ENCODE data around the gene GRM4. TPM values are rescaled to one million over a fixed set of nuclear protein-coding genes. Genes with fewer than 3 reads are reported as not detected.

The GRM4 gene
- total and polyA plus RNA-seq, 10 donors: 0.02 to 0.26 (median 0.09) TPM; not detected in 3

- H3K36me3 ChIP-seq: no peaks in the 10 kb centered on the region
- no peak for DNase-seq
- WGBS, 5 donors: 65 to 75% (median 65%) methylated on average over 6 of the region's 6 CpGs
- H3K27ac ChIP-seq: no peak overlapping the region
- H3K27me3 ChIP-seq (replicated peaks in 1 of 7): peaks cover 0 to 68% (median 19%) of the 10 kb centered on the region in 7 donors
- H3K4me3 ChIP-seq: no peak overlapping the region
- TF ChIP-seq CTCF (IDR thresholded peaks at IDR 0.05 in 8 of 11, conservative IDR thresholded peaks at IDR 0.05 in 3 of 11) (no peak), POLR2A (IDR thresholded peaks at IDR 0.05) (no peak), POLR2AphosphoS5 (IDR thresholded peaks at IDR 0.05) (no peak)
- no peaks in the 10 kb centered on the region for H3K4me1 ChIP-seq
- intact Hi-C loops (cut with DNase I; ENCODE audit: low total_unique reads): no loop called here
- H3K9me3 ChIP-seq: no peaks in the 10 kb centered on the region
Observed at GRCh38 chr6:34063651-34064050, 82.2 kb downstream of the GRM4 start.

DNA sequence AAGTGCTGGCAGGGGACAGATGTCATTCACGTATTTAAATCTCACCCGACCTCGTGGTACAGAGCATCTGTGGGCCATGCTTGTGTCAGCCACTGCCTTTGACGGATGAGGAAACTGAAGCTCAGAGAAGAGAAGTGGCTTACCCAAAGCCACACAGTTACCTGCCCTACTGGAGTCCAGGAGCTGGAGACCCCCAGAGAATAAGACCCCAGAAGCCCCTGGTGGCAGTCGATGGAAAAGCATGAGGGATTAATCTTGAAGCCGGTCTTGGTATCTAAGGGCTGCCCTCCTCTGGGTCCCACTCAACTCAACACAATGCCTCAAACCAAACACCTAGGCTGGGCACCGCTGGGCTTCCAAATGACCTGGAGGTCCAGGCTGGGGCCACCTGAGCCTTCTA is 83.1 kb downstream of the GRM4 start:
- no peak for DNase-seq
- TF ChIP-seq POLR2A (IDR thresholded peaks at IDR 0.05): no peak
- TF ChIP-seq CTCF (IDR thresholded peaks at IDR 0.05 in 8 of 11, conservative IDR thresholded peaks at IDR 0.05 in 3 of 11): no peak
- TF ChIP-seq POLR2AphosphoS5 (IDR thresholded peaks at IDR 0.05): no peak
- Histone ChIP-seq H3K4me3 (no peak overlapping the region), H3K27ac (no peak overlapping the region), H3K4me1 (no peaks in the 10 kb centered on the region), H3K9me3 (no peaks in the 10 kb centered on the region), H3K27me3 (replicated peaks in 1 of 7) (peaks cover 0 to 60% (median 19%) of the 10 kb centered on the region in 7 donors), H3K36me3 (no peaks in the 10 kb centered on the region)
- WGBS, 5 donors: 62 to 76% (median 69%) methylated on average over 7 of the region's 7 CpGs
- intact Hi-C loops (cut with DNase I; ENCODE audit: low total_unique reads): no loop called here

- no peak overlapping the region for H3K27ac ChIP-seq
- H3K4me3 ChIP-seq: no peak overlapping the region
- no peaks in the 10 kb centered on the region for H3K9me3 ChIP-seq
- DNase-seq: no peak
- TF ChIP-seq POLR2AphosphoS5 (IDR thresholded peaks at IDR 0.05) (no peak), CTCF (IDR thresholded peaks at IDR 0.05 in 8 of 11, conservative IDR thresholded peaks at IDR 0.05 in 3 of 11) (no peak), POLR2A (IDR thresholded peaks at IDR 0.05) (no peak)
- no peaks in the 10 kb centered on the region for H3K36me3 ChIP-seq
- 91 to 98% (median 92%) methylated on average over 3 of the region's 3 CpGs for WGBS, 5 donors
- H3K27me3 ChIP-seq (replicated peaks in 1 of 7): peaks cover 0 to 57% (median 19%) of the 10 kb centered on the region in 7 donors
- H3K4me1 ChIP-seq: no peaks in the 10 kb centered on the region
- intact Hi-C loops (cut with DNase I; ENCODE audit: low total_unique reads): no loop called here
Observed at GRCh38 chr6:34062156-34062555, 83.7 kb downstream of the GRM4 start.

DNA sequence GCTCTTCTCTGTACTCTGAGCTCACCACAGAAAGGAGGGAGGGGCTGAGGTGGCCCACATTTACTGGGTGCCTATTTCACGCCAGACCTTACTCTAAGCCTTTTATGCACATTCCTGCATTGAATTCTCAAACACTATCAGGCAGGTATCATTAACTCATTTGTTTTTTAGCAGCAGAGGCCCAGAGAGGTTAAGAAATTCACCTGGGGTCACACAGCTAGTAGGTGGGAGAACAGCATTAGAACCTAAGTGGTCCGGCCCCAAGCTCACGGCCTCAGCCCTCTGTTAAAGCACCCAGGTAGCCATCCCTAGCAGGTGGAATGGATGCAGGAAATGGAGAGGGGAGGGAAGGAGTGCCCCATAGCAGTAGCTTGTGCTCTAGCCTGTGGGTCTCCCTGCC is 84.5 kb downstream of the GRM4 start:
- Histone ChIP-seq H3K27ac (no peak overlapping the region), H3K9me3 (no peaks in the 10 kb centered on the region), H3K27me3 (replicated peaks in 1 of 7) (peaks cover 0 to 51% (median 19%) of the 10 kb centered on the region in 7 donors), H3K36me3 (no peaks in the 10 kb centered on the region), H3K4me3 (no peak overlapping the region), H3K4me1 (peaks cover 0 to 4% (median 0%) of the 10 kb centered on the region in 6 donors)
- 59 to 76% (median 68%) methylated on average over 3 of the region's 3 CpGs for WGBS, 5 donors
- no peak for TF ChIP-seq POLR2AphosphoS5 (IDR thresholded peaks at IDR 0.05)
- no peak for TF ChIP-seq CTCF (IDR thresholded peaks at IDR 0.05 in 8 of 11, conservative IDR thresholded peaks at IDR 0.05 in 3 of 11)
- no peak for TF ChIP-seq POLR2A (IDR thresholded peaks at IDR 0.05)
- DNase-seq: no peak
- intact Hi-C loops (cut with DNase I; ENCODE audit: low total_unique reads): no loop called here
